ENCODE results near the gene FAM13A.

DNA sequence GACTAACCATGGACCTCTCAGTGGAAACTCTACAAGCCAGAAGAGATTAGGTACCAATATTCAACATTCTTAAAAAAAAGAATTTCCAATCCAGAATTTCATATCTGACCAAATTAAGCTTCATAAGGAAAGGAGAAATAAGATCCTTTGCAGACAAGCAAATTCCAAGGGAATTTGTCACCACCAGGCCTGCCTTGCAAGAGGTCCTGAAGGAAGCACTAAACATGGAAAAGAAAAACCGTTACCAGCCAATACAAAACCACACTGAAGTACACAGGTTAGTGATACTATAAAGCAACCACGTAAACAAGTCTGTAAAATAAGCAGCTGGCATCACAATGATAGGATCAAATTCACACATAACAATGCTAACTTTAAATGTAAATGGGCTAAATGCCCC is 156.6 kb downstream of the FAM13A start:
- TF ChIP-seq, protein P1, sequence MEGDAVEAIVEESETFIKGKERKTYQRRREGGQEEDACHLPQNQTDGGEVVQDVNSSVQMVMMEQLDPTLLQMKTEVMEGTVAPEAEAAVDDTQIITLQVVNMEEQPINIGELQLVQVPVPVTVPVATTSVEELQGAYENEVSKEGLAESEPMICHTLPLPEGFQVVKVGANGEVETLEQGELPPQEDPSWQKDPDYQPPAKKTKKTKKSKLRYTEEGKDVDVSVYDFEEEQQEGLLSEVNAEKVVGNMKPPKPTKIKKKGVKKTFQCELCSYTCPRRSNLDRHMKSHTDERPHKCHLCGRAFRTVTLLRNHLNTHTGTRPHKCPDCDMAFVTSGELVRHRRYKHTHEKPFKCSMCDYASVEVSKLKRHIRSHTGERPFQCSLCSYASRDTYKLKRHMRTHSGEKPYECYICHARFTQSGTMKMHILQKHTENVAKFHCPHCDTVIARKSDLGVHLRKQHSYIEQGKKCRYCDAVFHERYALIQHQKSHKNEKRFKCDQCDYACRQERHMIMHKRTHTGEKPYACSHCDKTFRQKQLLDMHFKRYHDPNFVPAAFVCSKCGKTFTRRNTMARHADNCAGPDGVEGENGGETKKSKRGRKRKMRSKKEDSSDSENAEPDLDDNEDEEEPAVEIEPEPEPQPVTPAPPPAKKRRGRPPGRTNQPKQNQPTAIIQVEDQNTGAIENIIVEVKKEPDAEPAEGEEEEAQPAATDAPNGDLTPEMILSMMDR (IDR thresholded peaks at IDR 0.05), result no peak
- no peak for TF ChIP-seq POLR2A (IDR thresholded peaks at IDR 0.05)
